Breast epithelium (tissue), 4 donors: Measurements from ENCODE around the gene CNOT2. TPM values are rescaled to one million over a fixed set of nuclear protein-coding genes. Genes with fewer than 3 reads are reported as not detected.

Experiments
- DNase-seq, 2 donors: peaks; one replicate each; pipeline ENCODE4 v3.0.0-alpha.2; 2019; ENCODE audit warnings: low spot score in 2 of 2
- H3K27ac ChIP-seq, 2 donors: fragments of 200-600 bp; sonication (generic) in 1 of 2; one replicate each; pipeline ENCODE4 v1.5.1; 2016 to 2019; ENCODE audit warnings: mild to moderate bottlenecking in 1 of 2
- H3K27me3 ChIP-seq, 2 donors: fragments of 200-600 bp; sonication (generic) in 1 of 2; one replicate each; pipeline versions ENCODE4 v1.5.1 to v1.6.0; 2017 to 2019; ENCODE audit warnings: control low read depth in 1 of 2, mild to moderate bottlenecking in 1 of 2
- H3K36me3 ChIP-seq: fragments of 200-600 bp; one replicate; pipeline ENCODE4 v1.5.1; 2019
- H3K4me1 ChIP-seq, 2 donors: fragments of 200-600 bp; sonication (generic); one replicate each; pipeline ENCODE4 v1.5.1; 2016 to 2019; ENCODE audit warnings: control low read depth in 1 of 2
- H3K4me3 ChIP-seq, 3 donors: fragments of 200-600 bp; sonication (generic); 1 replicate in 2 of 3; 2 replicates in 1 of 3; pipeline ENCODE4 v1.5.1; 2016 to 2019; ENCODE audit warnings: mild to moderate bottlenecking in 3 of 3, moderate library complexity in 2 of 3
- H3K9me3 ChIP-seq, 2 donors: fragments of 200-600 bp; sonication (generic) in 1 of 2; one replicate each; pipeline ENCODE4 v1.5.1; 2016 to 2019; ENCODE audit warnings: control low read depth in 1 of 2
- CTCF ChIP-seq, 3 donors: fragments of 450-650 bp; IDR thresholded peaks; one replicate each; pipeline ENCODE4 v1.5.1; 2016 to 2017; ENCODE audit warnings: antibody characterized with exemption in 3 of 3, mild to moderate bottlenecking in 3 of 3, moderate library complexity in 3 of 3
- POLR2A ChIP-seq: fragments of 450-650 bp; IDR thresholded peaks from one replicate; pipeline ENCODE4 v1.6.1; 2016; ENCODE audit warnings: antibody characterized with exemption, mild to moderate bottlenecking, moderate library complexity
- POLR2AphosphoS5 ChIP-seq, 3 donors: sonication (generic); formaldehyde crosslinking; IDR thresholded peaks; one replicate each; pipeline ENCODE4 v1.6.1; 2017; ENCODE audit warnings: antibody characterized with exemption in 3 of 3
- intact Hi-C: fragments of 100-400 bp; cut with DNase I; formaldehyde crosslinking; loops from one replicate; pipeline ENCODE4 v1.15.1; 2023; ENCODE audit warnings: low total_unique reads
- total RNA-seq, 3 donors: library from RNA; depleted of rRNA; stranded (reverse); fragments of >200 nt; gene quantifications; one replicate each; pipeline ENCODE4 v1.1.0, GENCODE V29; 2016

CNOT2 gene
- total RNA-seq, 3 donors from 2014 or later: 132 to 275 (median 191) TPM

- H3K27me3 ChIP-seq: no peaks in the 10 kb centered on the region
- peaks cover 0 to 6% of the 10 kb centered on the region in 2 donors for H3K4me1 ChIP-seq
- H3K27ac ChIP-seq: no peak overlapping the region
- no peak overlapping the region for H3K4me3 ChIP-seq
- intact Hi-C loops: no loop called here
- no peaks in the 10 kb centered on the region for H3K9me3 ChIP-seq
- TF ChIP-seq CTCF (IDR thresholded peaks at IDR 0.05) (no peak), POLR2AphosphoS5 (IDR thresholded peaks at IDR 0.05) (no peak)
- H3K36me3 ChIP-seq: no peaks in the 10 kb centered on the region
- no peak for DNase-seq
Measured at GRCh38 chr12:70255311-70255710, 12.1 kb downstream of the CNOT2 start.

- H3K4me3 ChIP-seq: no peak overlapping the region
- TF ChIP-seq POLR2AphosphoS5 (IDR thresholded peaks at IDR 0.05) (no peak), POLR2A (no peak), CTCF (IDR thresholded peaks at IDR 0.05) (no peak)
- no peak for DNase-seq
Measured at GRCh38 chr12:70258605-70259403, 15.6 kb downstream of the CNOT2 start.

GRCh38 chr12:70260646-70261045 is 17.4 kb downstream of the CNOT2 start:
- no peaks in the 10 kb centered on the region for H3K27me3 ChIP-seq
- H3K9me3 ChIP-seq: peaks cover 0 to 3% of the 10 kb centered on the region in 2 donors
- no peak for DNase-seq
- intact Hi-C loops: no loop called here
- peaks cover 0 to 6% of the 10 kb centered on the region in 2 donors for H3K4me1 ChIP-seq
- no peak overlapping the region for H3K27ac ChIP-seq
- no peak overlapping the region for H3K4me3 ChIP-seq
- TF ChIP-seq POLR2A (no peak), CTCF (IDR thresholded peaks at IDR 0.05) (no peak), POLR2AphosphoS5 (IDR thresholded peaks at IDR 0.05) (no peak)
- H3K36me3 ChIP-seq: no peaks in the 10 kb centered on the region

More at GRCh38 chr12:70258605-70259403, 15.6 kb downstream of the CNOT2 start:
- Histone ChIP-seq H3K4me1 (peaks cover 0 to 6% of the 10 kb centered on the region in 2 donors), H3K27me3 (no peaks in the 10 kb centered on the region), H3K27ac (peak overlapping the region in 1 of 2 donors; percentile 23), H3K36me3 (no peaks in the 10 kb centered on the region), H3K9me3 (peaks cover 0 to 3% of the 10 kb centered on the region in 2 donors)
- intact Hi-C loops: no loop called here

- intact Hi-C loops: no loop called here
- TF ChIP-seq CTCF (IDR thresholded peaks at IDR 0.05): no peak
- no peak for TF ChIP-seq POLR2AphosphoS5 (IDR thresholded peaks at IDR 0.05)
- TF ChIP-seq POLR2A: no peak
Measured at GRCh38 chr12:70264067-70264867, 21.0 kb downstream of the CNOT2 start.

DNA sequence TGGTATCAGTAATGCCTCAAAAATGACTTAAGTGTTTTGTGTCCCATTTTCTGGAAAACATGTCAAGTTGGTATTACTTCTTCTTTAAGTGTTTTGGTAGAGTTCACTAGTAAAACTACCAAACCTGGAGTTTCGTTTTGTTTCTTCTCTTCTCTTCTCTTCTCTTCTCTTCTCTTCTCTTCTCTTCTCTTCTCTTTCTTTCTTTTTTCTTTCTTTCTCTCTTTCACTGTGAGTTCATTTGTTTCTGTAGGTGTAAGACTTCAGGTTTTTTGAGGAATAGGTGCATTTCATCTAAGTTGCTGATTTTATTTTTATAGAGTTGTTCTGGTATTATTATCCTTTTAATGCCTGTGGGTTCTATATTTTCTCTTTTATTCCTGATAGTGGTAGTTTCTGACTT is 21.9 kb downstream of the CNOT2 start:
- TF ChIP-seq POLR2AphosphoS5 (IDR thresholded peaks at IDR 0.05) (no peak), CTCF (IDR thresholded peaks at IDR 0.05) (no peak), POLR2A (no peak)
- intact Hi-C loops: no loop called here
- H3K27ac ChIP-seq: no peak overlapping the region
- H3K4me3 ChIP-seq: no peak overlapping the region
- H3K36me3 ChIP-seq: no peaks in the 10 kb centered on the region
- no peak for DNase-seq
- no peaks in the 10 kb centered on the region for H3K27me3 ChIP-seq
- H3K9me3 ChIP-seq: peaks cover 0 to 3% of the 10 kb centered on the region in 2 donors
- no peaks in the 10 kb centered on the region for H3K4me1 ChIP-seq

More at GRCh38 chr12:70264067-70264867, 21.0 kb downstream of the CNOT2 start:
- Histone ChIP-seq H3K27ac (no peak overlapping the region), H3K4me3 (no peak overlapping the region), H3K27me3 (no peaks in the 10 kb centered on the region), H3K4me1 (no peaks in the 10 kb centered on the region), H3K9me3 (peaks cover 0 to 3% of the 10 kb centered on the region in 2 donors), H3K36me3 (no peaks in the 10 kb centered on the region)
- no peak for DNase-seq
